Measurements from ENCODE around the gene RAB11A. TPM values are rescaled to one million over a fixed set of nuclear protein-coding genes. Genes with fewer than 3 reads are reported as not detected.
A peak's percentile ranks its signal among the peaks of the same experiment; 100 is the strongest.

RAB11A gene
- total RNA-seq, 1 experiment from 2014 or later, result 407 TPM

DNA sequence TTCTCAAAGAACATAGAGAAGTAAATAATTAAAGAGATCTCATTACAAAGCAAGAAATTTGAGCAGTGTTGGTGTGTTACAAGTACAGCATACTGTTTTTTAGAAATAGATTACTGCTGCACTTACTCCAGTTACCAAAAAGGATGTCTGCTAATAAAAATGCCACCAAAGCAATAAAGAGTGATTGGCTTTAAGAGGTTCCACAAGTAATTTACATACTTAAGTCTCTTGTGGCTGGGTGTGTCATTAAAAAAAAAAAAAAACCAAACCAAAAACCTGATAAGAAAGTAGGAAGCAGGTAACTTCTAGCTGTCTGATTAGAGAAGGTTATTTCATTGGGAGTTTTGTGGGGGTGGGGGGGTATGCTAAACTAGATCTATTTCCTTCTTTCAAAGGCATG is 15.2 kb downstream of the RAB11A start:
- no peak overlapping the region for H3K27ac Mint-ChIP-seq (ENCODE audit: unreplicated experiment)
- BruUV-seq (replicated peaks), result no TSS peak
- DNase-seq, result no peak
- no peak overlapping the region for H3K4me3 Mint-ChIP-seq (ENCODE audit: low read depth, unreplicated experiment)
- peaks cover 65% of the 10 kb centered on the region for H3K36me3 Mint-ChIP-seq (ENCODE audit: insufficient read depth, unreplicated experiment)
- no peaks in the 10 kb centered on the region for H3K9me3 Mint-ChIP-seq (ENCODE audit: low read depth, unreplicated experiment)
- TF ChIP-seq, protein P1, sequence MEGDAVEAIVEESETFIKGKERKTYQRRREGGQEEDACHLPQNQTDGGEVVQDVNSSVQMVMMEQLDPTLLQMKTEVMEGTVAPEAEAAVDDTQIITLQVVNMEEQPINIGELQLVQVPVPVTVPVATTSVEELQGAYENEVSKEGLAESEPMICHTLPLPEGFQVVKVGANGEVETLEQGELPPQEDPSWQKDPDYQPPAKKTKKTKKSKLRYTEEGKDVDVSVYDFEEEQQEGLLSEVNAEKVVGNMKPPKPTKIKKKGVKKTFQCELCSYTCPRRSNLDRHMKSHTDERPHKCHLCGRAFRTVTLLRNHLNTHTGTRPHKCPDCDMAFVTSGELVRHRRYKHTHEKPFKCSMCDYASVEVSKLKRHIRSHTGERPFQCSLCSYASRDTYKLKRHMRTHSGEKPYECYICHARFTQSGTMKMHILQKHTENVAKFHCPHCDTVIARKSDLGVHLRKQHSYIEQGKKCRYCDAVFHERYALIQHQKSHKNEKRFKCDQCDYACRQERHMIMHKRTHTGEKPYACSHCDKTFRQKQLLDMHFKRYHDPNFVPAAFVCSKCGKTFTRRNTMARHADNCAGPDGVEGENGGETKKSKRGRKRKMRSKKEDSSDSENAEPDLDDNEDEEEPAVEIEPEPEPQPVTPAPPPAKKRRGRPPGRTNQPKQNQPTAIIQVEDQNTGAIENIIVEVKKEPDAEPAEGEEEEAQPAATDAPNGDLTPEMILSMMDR (IDR thresholded peaks at IDR 0.05; ENCODE audit: unreplicated experiment), result no peak
- CTCF ChIA-PET, result interaction anchor here (0.6 to 1.0 kb wide), 3 partner anchors 9 to 139 kb away, joined by 3 read pairs; no protein-coding TSS in a partner anchor
- peaks cover 34% of the 10 kb centered on the region for H3K4me1 Mint-ChIP-seq (ENCODE audit: low read depth, unreplicated experiment)
- no peaks in the 10 kb centered on the region for H3K27me3 Mint-ChIP-seq (ENCODE audit: unreplicated experiment)
- intact Hi-C loops (cut with micrococcal nuclease; ENCODE audit: unreplicated experiment), result no loop called here

DNA sequence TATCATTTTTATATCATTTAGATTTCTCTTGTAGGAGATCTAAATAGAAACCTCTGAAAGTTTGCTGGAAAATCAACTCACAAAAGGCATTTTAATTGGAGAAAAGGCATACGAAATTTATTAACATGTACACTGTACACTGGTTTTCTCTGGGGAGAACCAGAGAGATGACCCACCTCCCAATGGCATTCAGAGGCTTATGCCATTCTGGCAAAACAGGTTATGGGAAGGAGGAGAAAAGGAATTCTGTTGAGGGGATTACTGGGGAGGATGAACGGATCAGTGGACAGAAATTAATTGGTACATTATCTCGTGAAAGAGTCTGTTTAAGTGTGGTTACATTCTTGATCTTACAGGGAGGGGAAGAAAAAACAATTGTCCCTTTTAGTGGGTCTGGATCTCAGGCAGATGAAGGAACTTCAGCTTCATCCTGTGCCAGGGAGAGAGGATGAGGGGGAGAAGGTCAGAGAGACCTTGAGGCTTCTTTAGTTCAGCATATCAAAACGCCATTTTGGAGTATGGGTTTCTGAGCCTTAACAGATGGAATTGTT is 16.5 kb downstream of the RAB11A start:
- DNase-seq, result no peak
- Mint-ChIP-seq H3K9me3 (ENCODE audit: low read depth, unreplicated experiment) (no peaks in the 10 kb centered on the region), H3K4me3 (ENCODE audit: low read depth, unreplicated experiment) (no peak overlapping the region), H3K27me3 (ENCODE audit: unreplicated experiment) (no peaks in the 10 kb centered on the region), H3K36me3 (ENCODE audit: insufficient read depth, unreplicated experiment) (peaks cover 66% of the 10 kb centered on the region), H3K27ac (ENCODE audit: unreplicated experiment) (peak overlapping the region; percentile 6), H3K4me1 (ENCODE audit: low read depth, unreplicated experiment) (peaks cover 34% of the 10 kb centered on the region)
- intact Hi-C loops (cut with micrococcal nuclease; ENCODE audit: unreplicated experiment), result no loop called here
- BruUV-seq (replicated peaks), result no TSS peak
- TF ChIP-seq, protein P1 (IDR thresholded peaks at IDR 0.05; ENCODE audit: unreplicated experiment), result no peak
- CTCF ChIA-PET, result no interaction called here

DNA sequence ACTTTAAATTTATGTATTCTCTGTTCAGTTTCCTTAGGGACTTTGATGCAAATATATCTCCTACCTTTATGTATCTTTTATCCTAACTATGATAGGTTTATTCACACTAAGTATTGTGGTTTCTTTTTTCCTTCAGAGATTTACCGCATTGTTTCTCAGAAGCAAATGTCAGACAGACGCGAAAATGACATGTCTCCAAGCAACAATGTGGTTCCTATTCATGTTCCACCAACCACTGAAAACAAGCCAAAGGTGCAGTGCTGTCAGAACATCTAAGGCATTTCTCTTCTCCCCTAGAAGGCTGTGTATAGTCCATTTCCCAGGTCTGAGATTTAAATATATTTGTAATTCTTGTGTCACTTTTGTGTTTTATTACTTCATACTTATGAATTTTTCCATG is 18.3 kb downstream of the RAB11A start:
- peaks cover 57% of the 10 kb centered on the region for H3K36me3 Mint-ChIP-seq (ENCODE audit: insufficient read depth, unreplicated experiment)
- no peak overlapping the region for H3K27ac Mint-ChIP-seq (ENCODE audit: unreplicated experiment)
- H3K9me3 Mint-ChIP-seq (ENCODE audit: low read depth, unreplicated experiment), result no peaks in the 10 kb centered on the region
- no TSS peak for BruUV-seq (replicated peaks)
- no peak for DNase-seq
- TF ChIP-seq, protein P1 (IDR thresholded peaks at IDR 0.05; ENCODE audit: unreplicated experiment), result no peak
- intact Hi-C loops (cut with micrococcal nuclease; ENCODE audit: unreplicated experiment), result no loop called here
- peaks cover 34% of the 10 kb centered on the region for H3K4me1 Mint-ChIP-seq (ENCODE audit: low read depth, unreplicated experiment)
- H3K4me3 Mint-ChIP-seq (ENCODE audit: low read depth, unreplicated experiment), result no peak overlapping the region
- no peaks in the 10 kb centered on the region for H3K27me3 Mint-ChIP-seq (ENCODE audit: unreplicated experiment)
- CTCF ChIA-PET, result no interaction called here

DNA sequence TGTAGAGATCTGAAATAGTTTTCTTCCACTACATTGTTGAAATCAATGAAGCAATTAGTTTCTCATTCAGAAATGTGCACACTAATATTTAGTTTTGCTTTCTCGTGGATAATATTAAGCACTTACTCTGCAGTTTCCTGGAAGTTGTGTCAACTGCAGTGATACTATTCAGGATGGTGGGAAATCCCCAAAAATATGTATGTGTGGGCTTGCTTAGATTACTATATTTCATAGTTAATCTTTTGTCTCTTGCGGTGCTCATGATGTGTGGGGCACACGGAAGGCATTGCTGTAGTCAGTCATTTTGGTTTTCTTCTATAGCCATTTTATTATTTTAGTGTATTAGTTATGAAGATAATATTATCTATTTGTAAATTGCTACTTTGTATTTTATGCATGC is 19.7 kb downstream of the RAB11A start:
- TF ChIP-seq, protein P1 (IDR thresholded peaks at IDR 0.05; ENCODE audit: unreplicated experiment), result no peak
- Mint-ChIP-seq H3K36me3 (ENCODE audit: insufficient read depth, unreplicated experiment) (peaks cover 45% of the 10 kb centered on the region), H3K4me3 (ENCODE audit: low read depth, unreplicated experiment) (no peak overlapping the region), H3K9me3 (ENCODE audit: low read depth, unreplicated experiment) (no peaks in the 10 kb centered on the region), H3K4me1 (ENCODE audit: low read depth, unreplicated experiment) (peaks cover 20% of the 10 kb centered on the region), H3K27me3 (ENCODE audit: unreplicated experiment) (no peaks in the 10 kb centered on the region), H3K27ac (ENCODE audit: unreplicated experiment) (no peak overlapping the region)
- BruUV-seq (replicated peaks), result TSS peak; percentile 32
- DNase-seq, result no peak
- CTCF ChIA-PET, result no interaction called here
- intact Hi-C loops (cut with micrococcal nuclease; ENCODE audit: unreplicated experiment), result no loop called here
